Vagina (tissue), 2 donors: ENCODE measurements around the gene SESTD1.

ENCODE experiments used
- CTCF ChIP-seq, 3 experiments: fragments of 450-650 bp in 2 of 3; fragments of 200-600 bp in 1 of 3; sonication (generic) in 1 of 3; IDR thresholded peaks; one replicate each; pipeline ENCODE4 v1.5.1; 2017 to 2019; ENCODE audit warnings: antibody characterized with exemption in 3 of 3, mild to moderate bottlenecking in 2 of 3, moderate library complexity in 2 of 3
- POLR2A ChIP-seq, 2 donors: fragments of 450-650 bp; IDR thresholded peaks; one replicate each; pipeline ENCODE4 v1.6.1; 2017; ENCODE audit warnings: antibody characterized with exemption in 2 of 2, mild to moderate bottlenecking in 2 of 2, moderate library complexity in 2 of 2
- POLR2AphosphoS5 ChIP-seq, 2 donors: sonication (generic); formaldehyde crosslinking; IDR thresholded peaks; one replicate each; pipeline ENCODE4 v1.9.0; 2017; ENCODE audit warnings: antibody characterized with exemption in 2 of 2, mild to moderate bottlenecking in 2 of 2, low read depth in 1 of 2; ENCODE audit not compliant: insufficient read depth in 1 of 2

- no peak for TF ChIP-seq CTCF (IDR thresholded peaks at IDR 0.05)
- TF ChIP-seq POLR2AphosphoS5 (IDR thresholded peaks at IDR 0.05; ENCODE audit: insufficient read depth in 1 of 2, low read depth in 1 of 2), result no peak
- no peak for TF ChIP-seq POLR2A (IDR thresholded peaks at IDR 0.05)
These were observed 16.6 kb downstream of the SESTD1 start for GRCh38 chr2:179248024-179248348.
